DND-41 (cell line): ENCODE measurements around the gene ADARB2.

Experiments
- ATAC-seq: fragments of 200-7000 bp; cut with Tn5 transposase; 3 replicates; pipeline ENCODE4 v1.9.1; 2021; ENCODE audit warnings: low read depth; ENCODE audit not compliant: insufficient read depth
- DNase-seq: peaks from one replicate; pipeline ENCODE4 v3.0.0-alpha.2; 2020
- H2AFZ ChIP-seq: 2 replicates; pipeline ENCODE4 v1.6.0; 2012; ENCODE audit warnings: low read depth, low read length
- H3K27ac ChIP-seq: 2 replicates; pipeline ENCODE4 v1.5.1; 2012; ENCODE audit warnings: low read length, inconsistent platforms
- H3K27me3 ChIP-seq: fragments of 200-600 bp; sonication (generic); 2 replicates; pipeline ENCODE4 v1.6.0; 2012; ENCODE audit warnings: low read length, mild to moderate bottlenecking, inconsistent platforms; ENCODE audit not compliant: insufficient read depth, poor library complexity
- H3K36me3 ChIP-seq: 2 replicates; pipeline ENCODE4 v1.5.1; 2012; ENCODE audit warnings: low read length, inconsistent platforms; ENCODE audit not compliant: insufficient read depth
- H3K4me1 ChIP-seq: 2 replicates; pipeline ENCODE4 v1.5.1; 2012; ENCODE audit warnings: mild to moderate bottlenecking, low read length; ENCODE audit not compliant: insufficient read depth
- H3K4me2 ChIP-seq: 2 replicates; pipeline ENCODE4 v1.6.0; 2012; ENCODE audit warnings: mild to moderate bottlenecking, moderate library complexity, low read length, inconsistent platforms; ENCODE audit not compliant: insufficient read depth
- H3K4me3 ChIP-seq, 2 experiments: fragments of 200-600 bp in 1 of 2; shearing (Covaris generic) in 1 of 2; 2 replicates each; pipeline ENCODE4 v1.5.1; 2012 to 2016; ENCODE audit warnings: inconsistent platforms in 2 of 2, low read length in 2 of 2, mild to moderate bottlenecking in 2 of 2, low read depth in 1 of 2, moderate library complexity in 1 of 2
- H3K79me2 ChIP-seq: 2 replicates; pipeline ENCODE4 v1.6.0; 2012; ENCODE audit warnings: low read length, inconsistent platforms; ENCODE audit not compliant: insufficient read depth
- H3K9ac ChIP-seq: 2 replicates; pipeline ENCODE4 v1.6.0; 2012; ENCODE audit warnings: low read depth, mild to moderate bottlenecking, inconsistent platforms, low read length, moderate library complexity
- H3K9me3 ChIP-seq: 2 replicates; pipeline ENCODE4 v1.5.1; 2012; ENCODE audit warnings: low read length, moderate library complexity, mild to moderate bottlenecking, inconsistent platforms; ENCODE audit not compliant: insufficient read depth, severe bottlenecking
- H4K20me1 ChIP-seq: 2 replicates; pipeline ENCODE4 v1.6.0; 2012; ENCODE audit warnings: low read length; ENCODE audit not compliant: insufficient read depth
- EZH2 ChIP-seq: IDR thresholded peaks from 3 replicates; pipeline ENCODE4 v1.6.1; 2012; ENCODE audit warnings: borderline replicate concordance, low read depth, mild to moderate bottlenecking, moderate library complexity, low read length, inconsistent platforms; ENCODE audit not compliant: severe bottlenecking
- TF ChIP-seq, protein P1 (sequence below): IDR thresholded peaks from 2 replicates; pipeline ENCODE4 v1.5.1; 2012; ENCODE audit warnings: borderline replicate concordance, low read length, moderate library complexity, mild to moderate bottlenecking; ENCODE audit not compliant: poor library complexity, severe bottlenecking; ENCODE audit errors: extremely low read depth

The ADARB2 gene

DNA sequence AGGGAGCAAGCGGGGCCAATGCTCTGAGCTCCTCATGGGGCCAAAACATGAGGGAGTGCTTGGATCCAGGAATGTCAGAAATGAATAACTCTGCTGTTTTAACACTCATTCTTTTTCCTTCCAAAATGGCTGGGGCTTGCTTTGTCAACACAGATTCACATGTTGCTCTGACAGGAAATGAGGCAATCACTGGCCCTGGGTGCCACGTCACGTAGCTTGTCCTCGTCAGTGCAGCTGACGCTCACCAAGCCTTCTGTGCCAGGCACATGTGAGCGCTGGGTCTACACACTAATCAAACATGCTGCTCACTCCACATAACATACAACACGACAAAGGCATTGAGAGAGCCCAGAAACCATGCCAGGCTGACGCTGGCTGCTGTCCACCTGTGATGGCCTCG, 482.2 kb downstream of the ADARB2 start:
- Histone ChIP-seq H3K36me3 (no peaks in the 10 kb centered on the region), H3K79me2 (no peaks in the 10 kb centered on the region), H3K4me3 (no peak overlapping the region), H3K27me3 (peaks cover 14% of the 10 kb centered on the region), H4K20me1 (peaks cover 5% of the 10 kb centered on the region; the same call in 1 of the 2 replicates), H3K4me1 (peaks cover 10% of the 10 kb centered on the region; the same call in 1 of the 2 replicates), H2AFZ (no peak overlapping the region), H3K4me2 (no peak overlapping the region), H3K9me3 (peaks cover 5% of the 10 kb centered on the region), H3K27ac (no peak overlapping the region), H3K9ac (no peak overlapping the region)
- TF ChIP-seq EZH2, result no peak
- TF ChIP-seq, protein P1, sequence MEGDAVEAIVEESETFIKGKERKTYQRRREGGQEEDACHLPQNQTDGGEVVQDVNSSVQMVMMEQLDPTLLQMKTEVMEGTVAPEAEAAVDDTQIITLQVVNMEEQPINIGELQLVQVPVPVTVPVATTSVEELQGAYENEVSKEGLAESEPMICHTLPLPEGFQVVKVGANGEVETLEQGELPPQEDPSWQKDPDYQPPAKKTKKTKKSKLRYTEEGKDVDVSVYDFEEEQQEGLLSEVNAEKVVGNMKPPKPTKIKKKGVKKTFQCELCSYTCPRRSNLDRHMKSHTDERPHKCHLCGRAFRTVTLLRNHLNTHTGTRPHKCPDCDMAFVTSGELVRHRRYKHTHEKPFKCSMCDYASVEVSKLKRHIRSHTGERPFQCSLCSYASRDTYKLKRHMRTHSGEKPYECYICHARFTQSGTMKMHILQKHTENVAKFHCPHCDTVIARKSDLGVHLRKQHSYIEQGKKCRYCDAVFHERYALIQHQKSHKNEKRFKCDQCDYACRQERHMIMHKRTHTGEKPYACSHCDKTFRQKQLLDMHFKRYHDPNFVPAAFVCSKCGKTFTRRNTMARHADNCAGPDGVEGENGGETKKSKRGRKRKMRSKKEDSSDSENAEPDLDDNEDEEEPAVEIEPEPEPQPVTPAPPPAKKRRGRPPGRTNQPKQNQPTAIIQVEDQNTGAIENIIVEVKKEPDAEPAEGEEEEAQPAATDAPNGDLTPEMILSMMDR, result no peak
- ATAC-seq (no peak), DNase-seq (no peak)

DNA sequence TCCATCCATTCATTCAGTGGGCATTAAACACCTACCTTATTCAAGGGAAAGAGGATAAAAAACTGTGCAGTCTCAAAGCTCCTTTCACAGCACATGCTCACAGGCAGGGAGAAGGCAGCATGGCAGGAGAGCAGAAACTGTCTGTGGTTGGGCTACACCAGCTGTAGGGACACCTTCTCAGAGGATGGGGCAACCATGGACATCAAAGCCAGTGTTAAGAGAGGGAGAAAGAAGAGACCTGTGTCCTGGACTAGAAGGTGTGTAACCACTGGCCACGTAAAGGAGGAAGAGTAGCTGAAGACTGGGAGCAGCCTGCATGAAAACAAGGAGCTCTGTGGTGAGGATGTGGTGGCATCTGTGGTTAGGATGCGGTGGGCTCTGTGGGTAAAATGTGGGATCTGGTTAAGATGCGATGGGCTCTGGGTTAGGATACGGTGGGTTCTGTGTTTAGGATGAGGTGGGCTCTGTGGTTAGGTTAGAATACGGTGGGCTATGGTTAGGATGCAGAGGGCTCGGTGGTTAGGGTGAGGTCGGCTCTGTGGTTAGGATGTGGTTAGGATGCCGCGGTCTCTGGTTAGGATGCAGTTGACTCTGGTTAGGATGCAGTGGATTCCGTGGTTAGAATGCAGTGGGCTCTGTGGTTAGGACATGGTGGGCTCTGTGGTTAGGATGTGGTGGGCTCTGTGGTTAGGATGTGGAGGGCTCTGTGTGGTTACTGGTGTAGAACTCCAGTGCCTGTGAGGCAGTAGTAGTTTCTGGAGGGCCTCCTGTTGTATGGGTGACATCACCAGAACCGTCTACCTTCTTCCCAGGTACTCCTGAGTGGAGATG, 483.6 kb downstream of the ADARB2 start:
- Histone ChIP-seq H3K4me1 (peaks cover 10% of the 10 kb centered on the region; the same call in 1 of the 2 replicates), H3K9me3 (peaks cover 5% of the 10 kb centered on the region), H4K20me1 (peaks cover 5% of the 10 kb centered on the region; the same call in 1 of the 2 replicates), H3K4me2 (no peak overlapping the region), H3K79me2 (no peaks in the 10 kb centered on the region), H3K4me3 (no peak overlapping the region), H2AFZ (no peak overlapping the region), H3K27me3 (peaks cover 21% of the 10 kb centered on the region), H3K27ac (peak overlapping the region; percentile 3; the same call in 1 of the 2 replicates), H3K36me3 (no peaks in the 10 kb centered on the region), H3K9ac (no peak overlapping the region)
- ATAC-seq (peak; percentile 71), DNase-seq (peak; percentile 66)
- TF ChIP-seq, protein P1, result no peak
- TF ChIP-seq EZH2, result no peak

DNA sequence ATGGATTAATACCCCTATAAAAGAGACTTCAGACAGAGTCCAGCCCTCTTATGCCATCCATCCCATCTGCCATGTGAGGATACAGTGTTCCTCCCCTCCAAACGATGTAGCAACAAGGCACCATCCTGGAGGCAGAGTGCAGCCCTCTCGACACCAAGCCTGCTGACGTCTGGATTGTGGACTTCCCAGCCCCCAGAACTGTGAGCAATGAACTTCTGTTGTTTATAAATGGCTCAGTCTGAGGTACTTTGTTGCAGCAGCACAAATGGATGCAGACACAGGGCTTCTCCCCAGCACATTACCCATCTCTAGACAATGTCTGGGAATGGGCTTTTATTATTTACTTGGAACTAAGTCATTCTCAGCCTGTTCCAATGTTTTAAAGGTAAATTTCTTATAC, 485.6 kb downstream of the ADARB2 start:
- Histone ChIP-seq H3K9ac (no peak overlapping the region), H4K20me1 (peaks cover 5% of the 10 kb centered on the region; the same call in 1 of the 2 replicates), H3K27me3 (peaks cover 14% of the 10 kb centered on the region), H3K79me2 (no peaks in the 10 kb centered on the region), H3K36me3 (no peaks in the 10 kb centered on the region), H3K4me2 (no peak overlapping the region), H3K9me3 (peaks cover 5% of the 10 kb centered on the region), H3K4me3 (no peak overlapping the region), H3K27ac (no peak overlapping the region), H2AFZ (no peak overlapping the region), H3K4me1 (peaks cover 10% of the 10 kb centered on the region; the same call in 1 of the 2 replicates)
- ATAC-seq (no peak), DNase-seq (no peak)
- TF ChIP-seq EZH2, result no peak
- TF ChIP-seq, protein P1, result no peak
